22Rv1 (cell line): ENCODE results near the gene TIMM17A.
A peak's percentile ranks its signal among the peaks of the same experiment; 100 is the strongest.

ENCODE experiments used
- H3K27ac ChIP-seq: fragments of 450-650 bp; 2 replicates; pipeline ENCODE4 v1.5.1; 2017
- ZFX ChIP-seq: fragments of 450-650 bp; IDR thresholded peaks from 2 replicates; pipeline ENCODE4 v1.6.1; 2017; ENCODE audit warnings: antibody characterized with exemption, borderline replicate concordance
- TF ChIP-seq, protein P1 (sequence below): fragments of 450-650 bp; IDR thresholded peaks from 2 replicates; pipeline ENCODE4 v1.5.1; 2017; ENCODE audit warnings: mild to moderate bottlenecking

TIMM17A gene

DNA sequence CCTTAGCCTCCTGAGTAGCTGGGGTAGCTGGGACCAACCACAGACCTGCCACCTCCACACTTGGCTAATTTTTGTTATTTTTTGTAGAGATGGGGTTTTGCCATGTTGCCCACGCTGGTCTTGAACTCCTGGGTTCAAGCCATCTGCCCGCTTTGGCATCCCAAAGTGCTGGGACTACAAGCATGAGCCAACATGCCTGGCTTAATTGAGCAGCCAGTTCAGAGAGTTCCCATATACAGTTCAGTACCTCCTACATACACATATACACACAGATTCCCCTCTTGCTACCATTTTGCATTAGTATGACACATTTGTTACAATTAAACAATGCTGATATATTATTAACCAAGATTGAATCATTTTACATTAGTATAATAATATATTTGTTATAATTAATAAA is 30.1 kb downstream of the TIMM17A start:
- no peak overlapping the region for H3K27ac ChIP-seq
- TF ChIP-seq ZFX = no peak
- TF ChIP-seq, protein P1, sequence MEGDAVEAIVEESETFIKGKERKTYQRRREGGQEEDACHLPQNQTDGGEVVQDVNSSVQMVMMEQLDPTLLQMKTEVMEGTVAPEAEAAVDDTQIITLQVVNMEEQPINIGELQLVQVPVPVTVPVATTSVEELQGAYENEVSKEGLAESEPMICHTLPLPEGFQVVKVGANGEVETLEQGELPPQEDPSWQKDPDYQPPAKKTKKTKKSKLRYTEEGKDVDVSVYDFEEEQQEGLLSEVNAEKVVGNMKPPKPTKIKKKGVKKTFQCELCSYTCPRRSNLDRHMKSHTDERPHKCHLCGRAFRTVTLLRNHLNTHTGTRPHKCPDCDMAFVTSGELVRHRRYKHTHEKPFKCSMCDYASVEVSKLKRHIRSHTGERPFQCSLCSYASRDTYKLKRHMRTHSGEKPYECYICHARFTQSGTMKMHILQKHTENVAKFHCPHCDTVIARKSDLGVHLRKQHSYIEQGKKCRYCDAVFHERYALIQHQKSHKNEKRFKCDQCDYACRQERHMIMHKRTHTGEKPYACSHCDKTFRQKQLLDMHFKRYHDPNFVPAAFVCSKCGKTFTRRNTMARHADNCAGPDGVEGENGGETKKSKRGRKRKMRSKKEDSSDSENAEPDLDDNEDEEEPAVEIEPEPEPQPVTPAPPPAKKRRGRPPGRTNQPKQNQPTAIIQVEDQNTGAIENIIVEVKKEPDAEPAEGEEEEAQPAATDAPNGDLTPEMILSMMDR = no peak

DNA sequence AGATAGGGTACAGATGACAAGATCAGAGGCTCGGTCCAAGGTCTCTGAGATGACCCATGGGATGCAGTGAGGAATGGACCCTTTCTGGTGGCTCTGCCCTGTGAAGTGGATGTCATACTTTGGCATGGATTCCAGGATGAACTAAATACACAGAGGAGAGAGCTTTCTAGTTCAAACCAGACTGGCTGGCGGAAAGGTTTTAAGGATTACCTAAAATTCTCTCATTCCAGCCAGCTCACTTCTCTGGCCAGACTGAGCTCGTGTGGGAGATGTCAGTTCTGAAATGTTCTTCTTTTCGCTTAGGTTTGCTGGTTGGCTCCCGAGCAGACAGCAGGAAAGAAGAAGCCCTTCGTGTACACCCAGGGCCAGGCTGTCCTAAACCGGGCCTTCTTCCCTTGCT is 33.3 kb downstream of the TIMM17A start:
- TF ChIP-seq ZFX = no peak
- TF ChIP-seq, protein P1 = no peak
- no peak overlapping the region for H3K27ac ChIP-seq

DNA sequence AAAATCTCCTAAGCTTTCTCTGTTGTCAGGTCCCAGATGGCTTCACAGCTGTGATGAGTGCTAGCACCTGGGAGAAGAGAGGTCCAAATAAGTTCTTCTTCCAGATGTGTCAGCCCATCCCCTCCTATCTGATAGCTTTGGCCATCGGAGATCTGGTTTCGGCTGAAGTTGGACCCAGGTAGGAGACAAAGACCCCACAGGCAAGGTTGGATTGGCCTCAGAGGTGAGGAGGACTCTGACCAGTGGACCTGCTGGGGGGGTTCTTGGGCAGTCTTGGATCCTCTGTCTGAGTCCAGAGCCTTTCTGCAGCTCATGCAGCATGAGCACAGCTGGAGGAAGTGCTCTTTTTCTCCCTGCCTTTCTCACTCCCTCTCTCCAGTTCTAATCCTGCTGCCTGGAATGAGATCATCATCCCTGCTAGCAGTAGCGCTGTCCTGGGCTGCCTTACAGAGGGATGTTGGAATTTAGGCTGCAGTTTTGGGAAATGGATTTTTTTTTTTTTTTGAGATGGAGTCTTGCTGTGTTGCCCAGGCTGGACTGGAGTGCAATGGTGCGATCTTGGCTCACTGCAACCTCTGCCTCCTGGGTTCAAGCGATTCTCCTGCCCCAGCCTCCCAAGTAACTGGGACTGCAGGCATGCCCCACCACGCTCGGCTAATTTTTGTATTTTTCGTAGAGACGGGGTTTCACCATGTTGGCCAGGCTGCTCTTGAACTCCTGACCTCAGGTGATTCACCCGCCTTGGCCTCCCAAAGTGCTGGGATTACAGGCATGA is 34.2 kb downstream of the TIMM17A start:
- TF ChIP-seq, protein P1 = no peak
- TF ChIP-seq ZFX = no peak
- H3K27ac ChIP-seq = no peak overlapping the region

DNA sequence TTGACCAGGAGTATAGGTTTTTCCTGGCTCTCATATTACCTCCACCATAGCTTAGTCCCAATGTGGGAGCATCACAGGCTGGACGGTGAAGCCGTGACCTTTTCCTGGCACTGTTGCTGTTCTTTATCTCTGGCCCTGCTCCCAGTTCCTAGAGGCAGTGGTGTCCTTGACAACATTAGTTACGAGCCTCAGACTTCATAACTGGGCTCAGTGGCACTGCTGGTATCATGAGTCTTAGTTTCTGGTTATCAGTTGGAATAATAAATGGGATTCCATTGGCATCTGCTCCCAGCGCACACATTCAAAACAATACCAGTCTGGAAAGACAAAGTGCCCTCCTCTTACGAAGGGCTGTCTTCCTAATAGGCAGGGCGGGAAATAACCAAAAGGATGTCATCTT is 35.1 kb downstream of the TIMM17A start:
- TF ChIP-seq ZFX = no peak
- TF ChIP-seq, protein P1 = no peak

DNA sequence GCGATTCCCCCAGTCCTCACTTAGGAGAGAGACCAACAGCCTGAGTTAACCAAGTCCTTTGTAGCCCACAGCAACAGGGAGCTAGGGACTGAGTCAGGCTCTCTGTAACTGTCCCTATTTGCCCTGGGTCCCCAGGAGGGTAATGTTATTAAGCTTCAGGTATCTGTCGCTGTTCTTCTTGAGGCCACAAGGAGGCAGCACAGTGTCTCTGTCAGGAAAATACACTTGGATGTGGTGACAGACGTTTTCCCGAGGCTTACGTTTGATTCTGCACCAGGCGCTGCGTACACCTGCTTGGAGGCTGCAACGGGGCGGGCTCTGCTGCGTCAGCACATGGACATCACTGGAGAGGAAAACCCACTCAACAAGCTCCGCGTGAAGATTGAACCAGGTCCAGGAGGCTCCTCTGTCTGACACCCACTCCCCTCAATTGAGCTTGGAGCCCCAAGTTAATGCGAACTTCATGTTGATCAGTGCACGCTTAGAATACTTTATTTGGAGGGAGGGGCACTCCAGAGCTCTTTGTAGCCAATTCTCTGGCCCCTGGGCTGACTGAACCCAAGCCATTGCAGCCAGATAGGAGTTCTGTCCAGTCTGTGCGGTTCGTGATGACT is 44.4 kb downstream of the TIMM17A start:
- TF ChIP-seq ZFX = no peak
- TF ChIP-seq, protein P1 = peak; percentile 96
- H3K27ac ChIP-seq = no peak overlapping the region

More for the DNA sequence above, 35.1 kb downstream of the TIMM17A start:
- H3K27ac ChIP-seq = no peak overlapping the region

DNA sequence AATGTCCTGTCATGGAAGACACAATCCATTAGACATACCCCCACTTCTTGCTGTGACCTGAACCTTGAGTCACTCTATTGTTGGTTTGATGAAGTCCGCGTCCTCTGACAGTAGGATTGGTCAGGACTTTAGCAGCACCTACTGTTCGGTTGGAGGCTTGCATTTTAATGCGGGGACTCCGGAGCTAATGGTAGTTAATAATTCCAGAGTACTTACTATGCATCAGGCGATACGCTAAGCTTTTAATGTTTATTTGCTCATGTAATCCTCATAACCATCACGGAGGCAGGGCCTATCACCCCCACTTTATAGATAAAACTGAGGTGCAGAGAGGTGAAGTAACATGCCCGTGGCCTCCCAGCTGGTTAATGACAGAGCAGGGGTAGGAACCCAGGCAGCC is 47.2 kb downstream of the TIMM17A start:
- TF ChIP-seq, protein P1 = no peak
- TF ChIP-seq ZFX = no peak
- no peak overlapping the region for H3K27ac ChIP-seq

DNA sequence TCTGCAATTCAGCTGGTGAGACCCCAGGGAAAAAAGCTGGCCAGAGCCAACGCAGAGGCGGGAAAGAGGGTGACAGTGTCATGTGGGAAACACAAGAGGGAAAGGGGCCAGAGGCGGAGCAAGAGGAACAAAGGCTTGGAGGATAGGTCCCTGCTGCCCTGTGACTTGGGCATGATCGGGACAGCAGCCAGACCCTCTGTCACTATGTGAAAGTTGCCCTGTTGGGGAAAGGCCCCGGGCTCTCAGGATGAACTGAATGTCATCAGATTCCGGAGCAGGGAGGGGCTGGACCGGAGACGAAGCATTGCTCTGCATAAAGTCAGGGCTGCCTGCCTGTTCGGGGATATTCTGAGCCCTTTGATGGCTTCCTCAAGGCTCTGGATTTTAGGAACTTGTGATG is 49.4 kb downstream of the TIMM17A start:
- no peak for TF ChIP-seq ZFX
- TF ChIP-seq, protein P1 = no peak
- H3K27ac ChIP-seq = 0 out of 2 replicates have a peak overlapping the region, but pooled peaks have one; percentile 99
